SK-MEL-5 (cell line): ENCODE results near the gene CUX1. TPM values are rescaled to one million over a fixed set of nuclear protein-coding genes. Genes with fewer than 3 reads are reported as not detected.
"Not testable (repeated sequence)": the region's sequence is repeated elsewhere in the genome, so short reads cannot be mapped to it uniquely, and the experiment has no call there.

ENCODE experiments used
- DNase-seq: peaks from one replicate; pipeline ENCODE4 v3.0.0-alpha.2; 2016; ENCODE audit warnings: low read depth, low spot score
- in situ Hi-C: cut with HindIII; loops from 2 replicates; pipeline ENCODE4 v1.10.0; 2016; ENCODE audit warnings: low sequenced_read_pairs, high pct_unique_total_duplicates, low pct_unique_long_range_greater_than_20kb
- total RNA-seq: library from RNA; depleted of rRNA; stranded (reverse); fragments of >200 nt; shearing (Covaris generic); gene quantifications from 2 replicates; pipeline ENCODE4 v1.2.3, GENCODE V29; 2014

Gene CUX1
- total RNA-seq, 1 experiment from 2014 or later = 43.6 TPM

GRCh38 chr7:101969997-101970585, 152.7 kb downstream of the CUX1 start:
- no peak for DNase-seq
- in situ Hi-C loops = no loop called here

- in situ Hi-C loops = no loop called here
- no peak for DNase-seq
Observed at GRCh38 chr7:101970801-101971200, 153.4 kb downstream of the CUX1 start.

- in situ Hi-C loops = no loop called here
- peak; percentile 17 for DNase-seq
Observed at GRCh38 chr7:101971457-101971856, 154.0 kb downstream of the CUX1 start.

DNA sequence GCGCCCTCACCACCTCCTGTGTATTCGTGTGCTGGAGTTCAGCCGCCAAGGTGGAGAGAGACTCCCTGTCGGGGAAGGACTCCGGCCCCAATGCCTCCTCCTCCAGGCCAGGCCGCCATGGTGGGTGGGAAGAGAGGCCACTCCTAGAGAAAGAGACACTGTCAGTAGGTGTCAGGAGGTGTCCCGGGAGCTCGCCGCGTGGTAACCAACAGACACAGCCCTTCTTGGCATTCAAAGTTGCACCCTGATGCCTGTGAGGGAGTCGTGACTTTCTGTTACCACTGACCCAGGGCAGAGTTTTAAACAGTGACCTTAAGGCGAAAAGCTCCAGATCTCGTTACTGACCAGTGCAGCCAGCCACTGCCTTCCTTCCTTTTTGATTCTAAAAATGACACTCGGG, 155.2 kb downstream of the CUX1 start:
- no peak for DNase-seq
- in situ Hi-C loops = no loop called here

GRCh38 chr7:101973130-101973529, 155.7 kb downstream of the CUX1 start:
- in situ Hi-C loops = no loop called here
- no peak for DNase-seq

DNA sequence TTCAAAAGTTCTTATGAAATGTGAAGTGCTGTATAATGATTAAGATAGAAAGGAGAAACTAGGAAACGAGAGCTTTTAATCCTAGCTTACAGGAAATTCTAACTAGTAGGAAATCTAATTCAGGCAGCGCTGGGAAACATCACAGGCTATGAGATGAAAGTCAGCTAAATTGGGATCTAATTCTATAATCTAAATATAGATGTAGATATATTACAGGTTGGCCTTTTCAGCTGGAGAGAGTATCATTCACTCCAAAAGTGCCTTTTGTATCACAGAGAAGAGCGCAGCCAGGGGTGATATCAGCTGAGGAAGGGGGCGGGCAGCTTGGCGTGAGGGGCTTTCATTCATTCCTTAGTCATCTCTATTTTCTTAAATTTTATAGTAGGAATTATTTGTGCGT, 157.0 kb downstream of the CUX1 start:
- in situ Hi-C loops = no loop called here
- DNase-seq = no peak

GRCh38 chr7:101975046-101975445, 157.6 kb downstream of the CUX1 start:
- in situ Hi-C loops = no loop called here
- DNase-seq = no peak

GRCh38 chr7:101976411-101976810, 159.0 kb downstream of the CUX1 start:
- in situ Hi-C loops = no loop called here
- DNase-seq = no peak

GRCh38 chr7:101977249-101977648, 159.8 kb downstream of the CUX1 start:
- no peak for DNase-seq
- in situ Hi-C loops = no loop called here

- in situ Hi-C loops = no loop called here
- DNase-seq = no peak
Observed at GRCh38 chr7:101978683-101979082, 161.3 kb downstream of the CUX1 start.

- in situ Hi-C loops = no loop called here
- no peak for DNase-seq
Observed at GRCh38 chr7:101983147-101983811, 165.9 kb downstream of the CUX1 start.

GRCh38 chr7:101984133-101984879, 166.9 kb downstream of the CUX1 start:
- in situ Hi-C loops = no loop called here
- no peak for DNase-seq

DNA sequence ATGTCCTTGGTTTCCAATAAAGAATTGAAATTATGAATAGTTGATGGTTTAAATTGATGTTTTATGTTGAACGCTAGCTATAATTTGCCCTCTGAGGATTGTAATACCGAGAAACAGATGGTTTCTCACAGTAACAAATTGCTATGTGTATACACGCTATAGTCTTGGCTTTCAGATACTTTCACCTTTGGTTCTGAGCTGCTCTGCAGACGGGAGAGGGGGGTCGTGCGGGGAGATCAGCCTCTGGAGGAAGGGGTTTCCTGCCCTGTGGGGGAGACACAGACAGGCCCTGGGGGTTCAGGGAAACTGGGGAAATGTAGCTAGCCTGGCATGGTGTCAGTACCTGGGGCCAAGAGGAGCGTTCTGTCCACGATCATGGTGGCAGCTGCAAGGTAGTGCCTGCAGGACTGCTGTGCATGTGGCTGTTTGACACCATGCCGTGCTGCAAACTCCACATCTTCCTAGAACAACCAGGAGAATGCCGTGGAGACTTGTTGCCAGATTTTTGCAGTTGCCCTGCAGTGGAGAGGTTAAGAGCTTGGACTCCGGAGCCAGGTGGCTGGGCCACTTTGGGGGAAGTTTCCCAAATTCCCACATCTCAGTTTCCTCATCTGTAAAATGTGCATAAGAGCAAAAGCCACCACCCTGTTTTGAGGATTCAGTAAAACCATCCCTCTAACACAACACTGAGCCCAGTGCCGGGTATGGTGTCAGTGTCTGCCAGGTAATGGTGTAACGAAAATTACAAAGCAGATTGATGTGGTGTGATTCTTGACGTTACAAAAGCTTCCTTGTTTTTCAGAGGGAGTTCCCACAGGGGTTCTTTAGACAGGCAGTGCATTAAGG, 167.9 kb downstream of the CUX1 start:
- in situ Hi-C loops = no loop called here
- DNase-seq = peak; percentile 17

DNA sequence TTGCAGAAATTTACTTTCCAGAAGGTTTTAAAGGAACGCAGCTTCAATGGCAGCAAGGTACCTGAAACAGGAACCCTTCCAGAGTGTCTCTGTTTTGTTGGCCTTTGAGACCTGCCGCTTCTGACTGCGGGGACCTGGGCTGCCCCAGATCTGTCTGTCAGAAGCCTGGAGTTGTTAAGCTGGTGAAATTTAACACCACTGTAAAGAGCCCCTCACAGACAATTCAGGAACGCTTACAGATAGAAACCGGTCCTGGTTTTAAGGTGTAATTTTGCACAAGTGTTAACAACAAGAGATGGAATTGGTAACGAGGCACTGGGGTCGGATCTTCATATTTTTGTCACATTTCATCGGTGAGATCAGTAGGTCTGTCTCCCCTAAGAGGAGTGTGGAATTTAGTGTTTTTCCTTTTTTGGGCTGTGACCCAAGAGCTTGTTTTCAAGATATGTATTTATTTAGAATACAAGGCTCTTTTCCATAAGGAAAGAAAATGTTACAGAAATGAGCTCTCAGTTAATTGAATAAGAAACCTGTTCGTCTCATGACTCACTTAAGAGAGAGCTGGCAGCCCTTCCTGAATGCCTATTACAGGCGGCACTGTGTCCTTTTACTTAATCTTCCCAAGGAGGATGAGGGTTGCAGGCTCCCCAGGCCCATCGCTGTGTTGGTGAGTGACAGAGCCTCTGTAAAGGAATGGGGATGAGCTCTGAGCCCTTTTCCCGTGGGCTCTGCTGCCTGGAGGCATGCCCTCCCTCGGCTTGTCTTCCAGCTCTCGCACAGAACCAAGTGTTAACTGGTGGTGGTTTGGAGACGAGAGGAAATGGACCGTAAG, 168.7 kb downstream of the CUX1 start:
- in situ Hi-C loops = no loop called here

GRCh38 chr7:101987494-101987893, 170.1 kb downstream of the CUX1 start:
- DNase-seq = no peak
- in situ Hi-C loops = no loop called here

More for the DNA sequence above, 168.7 kb downstream of the CUX1 start:
- no peak for DNase-seq

DNA sequence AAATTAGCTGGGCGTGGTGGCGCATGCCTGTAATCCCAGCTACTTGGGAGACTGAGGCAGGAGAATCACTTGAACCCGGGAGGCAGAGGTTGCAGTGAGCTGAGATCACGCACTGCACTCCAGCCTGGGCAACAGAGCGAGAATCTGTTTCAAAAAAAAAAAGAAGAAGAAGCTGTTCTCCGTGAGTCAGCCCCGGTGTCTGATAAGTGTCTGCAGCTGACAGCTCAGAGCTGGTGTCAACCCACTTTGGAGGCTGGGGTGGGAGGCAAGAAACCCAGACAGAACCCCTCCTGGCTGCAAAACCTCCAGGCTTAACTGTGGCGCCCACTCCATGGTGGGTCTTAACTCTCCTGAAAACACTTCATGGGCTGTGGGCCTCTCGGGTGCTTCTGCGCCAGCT, 170.6 kb downstream of the CUX1 start:
- DNase-seq, in situ Hi-C loops: not testable (repeated sequence)

GRCh38 chr7:101988513-101988912, 171.1 kb downstream of the CUX1 start:
- in situ Hi-C loops = no loop called here
- no peak for DNase-seq
